Body of pancreas (tissue), 4 donors: ENCODE measurements around the gene AMPH. TPM values are rescaled to one million over a fixed set of nuclear protein-coding genes. Genes with fewer than 3 reads are reported as not detected.

ENCODE experiments used
- ATAC-seq: fragments of 150-250 bp; one replicate; pipeline ENCODE4 v1.9.1; 2016
- DNase-seq, 4 donors: peaks; one replicate each; pipeline ENCODE4 v3.0.0-alpha.2; 2019
- H3K27ac ChIP-seq, 4 donors: fragments of 200-600 bp; sonication (generic); 1 replicate in 3 of 4; 2 replicates in 1 of 4; pipeline versions ENCODE4 v1.5.1 to v1.6.1; 2016 to 2019; ENCODE audit warnings: mild to moderate bottlenecking in 1 of 4, mixed read lengths in 1 of 4, moderate library complexity in 1 of 4
- H3K27me3 ChIP-seq, 2 donors: fragments of 200-600 bp; sonication (generic); one replicate each; pipeline ENCODE4 v1.6.0; 2016; ENCODE audit warnings: mild to moderate bottlenecking in 1 of 2
- H3K36me3 ChIP-seq, 2 donors: fragments of 200-600 bp; sonication (generic); replicated peaks in 1 of 2; 2 replicates each; pipeline ENCODE4 v1.5.1; 2016; ENCODE audit warnings: low read depth in 2 of 2; ENCODE audit not compliant: insufficient read depth in 1 of 2
- H3K4me1 ChIP-seq: fragments of 200-600 bp; sonication (generic); one replicate; pipeline ENCODE4 v1.6.0; 2016
- H3K4me3 ChIP-seq, 2 donors: fragments of 200-600 bp; sonication (generic); 1 replicate in 1 of 2; 2 replicates in 1 of 2; pipeline ENCODE4 v1.5.1; 2016 to 2019
- H3K9me3 ChIP-seq, 3 donors: fragments of 200-600 bp; sonication (generic); 1 replicate in 2 of 3; 2 replicates in 1 of 3; pipeline ENCODE4 v1.5.1; 2016
- CTCF ChIP-seq, 7 experiments: fragments of 450-650 bp in 4 of 7; fragments of 200-600 bp in 3 of 7; sonication (generic) in 3 of 7; IDR thresholded peaks; one replicate each; pipeline ENCODE4 v1.5.1; 2016 to 2019; ENCODE audit warnings: antibody characterized with exemption in 7 of 7
- POLR2A ChIP-seq, 3 donors: fragments of 450-650 bp; IDR thresholded peaks; one replicate each; pipeline ENCODE4 v1.6.1; 2016; ENCODE audit warnings: antibody characterized with exemption in 3 of 3, mild to moderate bottlenecking in 2 of 3
- WGBS, 2 donors: methylation state at CpG; one replicate each; pipeline ENCODE4 v1.1.5; 2017; 5-methylcytosine and 5-hydroxymethylcytosine counted together
- intact Hi-C: fragments of 100-400 bp; cut with DNase I; formaldehyde crosslinking; loops from one replicate; pipeline ENCODE4 v1.15.1; 2023
- total RNA-seq, 2 donors: library from RNA; depleted of rRNA; stranded (reverse); fragments of >200 nt; gene quantifications; one replicate each; pipeline ENCODE4 v1.1.0, GENCODE V29; 2016

The AMPH gene
- total RNA-seq, 2 donors from 2014 or later: 2.6 to 14.2 TPM

- intact Hi-C loops: no loop called here
- TF ChIP-seq CTCF (IDR thresholded peaks at IDR 0.05) (no peak), POLR2A (IDR thresholded peaks at IDR 0.05) (no peak)
- H3K4me1 ChIP-seq: no peaks in the 10 kb centered on the region
- DNase-seq (no peak), ATAC-seq (no peak)
- no peak overlapping the region for H3K4me3 ChIP-seq
- H3K9me3 ChIP-seq: no peaks in the 10 kb centered on the region
- no peaks in the 10 kb centered on the region for H3K36me3 ChIP-seq
- no peaks in the 10 kb centered on the region for H3K27me3 ChIP-seq
- no peak overlapping the region for H3K27ac ChIP-seq
- 53 to 57% methylated on average over 1 of the region's 1 CpG for WGBS, 2 donors
Observed at GRCh38 chr7:38432080-38432479, 199.1 kb downstream of the AMPH start.

- ATAC-seq (no peak), DNase-seq (no peak)
- WGBS, 2 donors: 70 to 76% methylated on average over 7 of the region's 7 CpGs
- H3K9me3 ChIP-seq: no peaks in the 10 kb centered on the region
- intact Hi-C loops: no loop called here
- H3K4me1 ChIP-seq: no peaks in the 10 kb centered on the region
- no peak overlapping the region for H3K4me3 ChIP-seq
- TF ChIP-seq POLR2A (IDR thresholded peaks at IDR 0.05): no peak
- TF ChIP-seq CTCF (IDR thresholded peaks at IDR 0.05): no peak
- H3K36me3 ChIP-seq: no peaks in the 10 kb centered on the region
- no peaks in the 10 kb centered on the region for H3K27me3 ChIP-seq
- H3K27ac ChIP-seq: no peak overlapping the region
Observed at GRCh38 chr7:38429057-38429456, 202.1 kb downstream of the AMPH start.

- Histone ChIP-seq H3K27ac (no peak overlapping the region), H3K27me3 (no peaks in the 10 kb centered on the region), H3K9me3 (no peaks in the 10 kb centered on the region), H3K36me3 (no peaks in the 10 kb centered on the region), H3K4me3 (no peak overlapping the region), H3K4me1 (no peaks in the 10 kb centered on the region)
- TF ChIP-seq CTCF (IDR thresholded peaks at IDR 0.05) (no peak), POLR2A (IDR thresholded peaks at IDR 0.05) (no peak)
- no peak for ATAC-seq
- intact Hi-C loops: no loop called here
- WGBS, 2 donors: 32 to 48% methylated on average over 1 of the region's 1 CpG
- peak in 2 of 4 donors; percentile 7 to 9 for DNase-seq
Observed at GRCh38 chr7:38428041-38428440, 203.1 kb downstream of the AMPH start.

GRCh38 chr7:38427279-38427955 is 203.8 kb downstream of the AMPH start:
- TF ChIP-seq CTCF (IDR thresholded peaks at IDR 0.05) (no peak), POLR2A (IDR thresholded peaks at IDR 0.05) (no peak)
- intact Hi-C loops: no loop called here
- Histone ChIP-seq H3K27ac (no peak overlapping the region), H3K4me3 (no peak overlapping the region), H3K9me3 (no peaks in the 10 kb centered on the region), H3K36me3 (no peaks in the 10 kb centered on the region), H3K27me3 (no peaks in the 10 kb centered on the region), H3K4me1 (no peaks in the 10 kb centered on the region)
- WGBS, 2 donors: 31 to 47% methylated on average over 4 of the region's 4 CpGs
- no peak for ATAC-seq
- DNase-seq: no peak

GRCh38 chr7:38425509-38425908 is 205.7 kb downstream of the AMPH start:
- Histone ChIP-seq H3K36me3 (no peaks in the 10 kb centered on the region), H3K27ac (no peak overlapping the region), H3K9me3 (no peaks in the 10 kb centered on the region), H3K27me3 (no peaks in the 10 kb centered on the region), H3K4me1 (no peaks in the 10 kb centered on the region), H3K4me3 (no peak overlapping the region)
- DNase-seq (no peak), ATAC-seq (no peak)
- TF ChIP-seq CTCF (IDR thresholded peaks at IDR 0.05): no peak
- no peak for TF ChIP-seq POLR2A (IDR thresholded peaks at IDR 0.05)
- intact Hi-C loops: no loop called here
- WGBS, 2 donors: 58 to 63% methylated on average over 2 of the region's 2 CpGs
